Smooth muscle cell (in vitro differentiated cells): Measurements from ENCODE around the gene ABCB11. TPM values are rescaled to one million over a fixed set of nuclear protein-coding genes. Genes with fewer than 3 reads are reported as not detected.

Source experiments
- DNase-seq: peaks from one replicate; lab custom pipeline; 2025; ENCODE audit not compliant: unreplicated experiment; lab: John Stamatoyannopoulos, UW
- H2AFZ ChIP-seq: fragments of 200-600 bp; sonication (generic); 2 replicates; pipeline ENCODE4 v1.6.0; 2016; ENCODE audit warnings: antibody characterized with exemption, low read depth, mild to moderate bottlenecking
- H3F3A ChIP-seq: fragments of 200-600 bp; sonication (generic); 2 replicates; pipeline ENCODE4 v1.6.0; 2017; ENCODE audit warnings: antibody characterized with exemption, low read depth
- H3K27ac ChIP-seq: fragments of 200-600 bp; sonication (generic); 2 replicates; pipeline ENCODE4 v1.5.1; 2016; ENCODE audit warnings: low read depth, mild to moderate bottlenecking
- H3K27me3 ChIP-seq: fragments of 200-600 bp; sonication (generic); 2 replicates; pipeline ENCODE4 v1.6.1; 2016; ENCODE audit warnings: low read depth, mild to moderate bottlenecking
- H3K36me3 ChIP-seq: fragments of 200-600 bp; sonication (generic); 2 replicates; pipeline ENCODE4 v1.5.1; 2016; ENCODE audit warnings: low read depth
- H3K4me1 ChIP-seq: fragments of 200-600 bp; sonication (generic); 2 replicates; pipeline ENCODE4 v1.5.1; 2016; ENCODE audit warnings: low read depth
- H3K4me2 ChIP-seq: fragments of 200-600 bp; sonication (generic); 2 replicates; pipeline ENCODE4 v1.6.0; 2016; ENCODE audit warnings: mild to moderate bottlenecking
- H3K4me3 ChIP-seq: fragments of 200-600 bp; sonication (generic); 2 replicates; pipeline ENCODE4 v1.5.1; 2016; ENCODE audit warnings: mild to moderate bottlenecking
- H3K79me2 ChIP-seq: fragments of 200-600 bp; sonication (generic); 2 replicates; pipeline ENCODE4 v1.6.0; 2016; ENCODE audit warnings: low read depth, mild to moderate bottlenecking
- H3K9ac ChIP-seq: fragments of 200-600 bp; sonication (generic); 2 replicates; pipeline ENCODE4 v1.6.0; 2016; ENCODE audit warnings: low read depth
- H3K9me3 ChIP-seq: fragments of 200-600 bp; sonication (generic); replicated peaks from 2 replicates; pipeline ENCODE4 v1.5.1; 2016; ENCODE audit warnings: low read depth
- H4K20me1 ChIP-seq: fragments of 200-600 bp; sonication (generic); 2 replicates; pipeline ENCODE4 v1.6.0; 2016; ENCODE audit warnings: low read depth
- WGBS: methylation state at CpG from one replicate; pipeline ENCODE4 v1.1.7; 2016; ENCODE audit warnings: low lambda C conversion rate; 5-methylcytosine and 5-hydroxymethylcytosine counted together
- polyA plus RNA-seq: library from polyadenylated mRNA; unstranded; fragments of >200 nt; fragmentation: Nextera tagmentation; extraction: Ambion mirVana; gene quantifications from 2 replicates; pipeline ENCODE4 v1.2.1, GENCODE V29; 2016
- total RNA-seq: library from RNA; depleted of rRNA; stranded (reverse); fragments of >200 nt; gene quantifications from 2 replicates; pipeline ENCODE4 v1.2.3, GENCODE V29; 2014
- TF ChIP-seq, protein P1 (sequence below): fragments of 200-600 bp; sonication (generic); IDR thresholded peaks from 2 replicates; pipeline ENCODE4 v1.5.1; 2017; ENCODE audit warnings: borderline replicate concordance, mild to moderate bottlenecking, antibody characterized with exemption; ENCODE audit not compliant: insufficient read depth, poor library complexity, severe bottlenecking

The ABCB11 gene
- total and polyA plus RNA-seq, 2 experiments from 2014 or later = 0.04 to 0.05 TPM

DNA sequence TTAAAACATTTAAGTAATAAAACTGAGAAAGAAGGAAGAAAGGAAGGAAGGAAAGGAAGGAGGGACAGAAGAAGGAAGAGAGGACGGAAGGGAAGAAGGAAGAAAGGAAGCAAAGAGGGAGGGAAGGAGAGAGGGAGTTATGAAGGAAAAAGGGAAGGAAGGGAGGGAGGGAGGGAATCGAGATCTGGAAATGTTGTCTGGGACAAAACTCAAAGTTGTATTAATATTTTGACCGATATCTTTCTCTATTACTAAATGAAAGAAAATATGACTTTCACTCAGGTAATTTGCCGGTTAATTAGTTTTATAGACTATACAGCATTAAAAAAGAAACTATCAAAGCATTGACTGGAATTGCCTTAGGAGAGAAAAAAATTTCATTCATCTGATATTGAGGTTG is 85.6 kb downstream of the ABCB11 start:
- DNase-seq = no peak
- Histone ChIP-seq H3K4me3 (no peak overlapping the region), H3K4me1 (no peaks in the 10 kb centered on the region), H2AFZ (no peak overlapping the region), H3F3A (no peaks in the 10 kb centered on the region), H3K36me3 (no peaks in the 10 kb centered on the region), H4K20me1 (no peaks in the 10 kb centered on the region), H3K4me2 (no peak overlapping the region), H3K27ac (no peak overlapping the region), H3K79me2 (no peaks in the 10 kb centered on the region), H3K9me3 (no peaks in the 10 kb centered on the region), H3K9ac (no peak overlapping the region), H3K27me3 (no peaks in the 10 kb centered on the region)
- 36% methylated on average over 4 of the region's 4 CpGs for WGBS
- TF ChIP-seq, protein P1, sequence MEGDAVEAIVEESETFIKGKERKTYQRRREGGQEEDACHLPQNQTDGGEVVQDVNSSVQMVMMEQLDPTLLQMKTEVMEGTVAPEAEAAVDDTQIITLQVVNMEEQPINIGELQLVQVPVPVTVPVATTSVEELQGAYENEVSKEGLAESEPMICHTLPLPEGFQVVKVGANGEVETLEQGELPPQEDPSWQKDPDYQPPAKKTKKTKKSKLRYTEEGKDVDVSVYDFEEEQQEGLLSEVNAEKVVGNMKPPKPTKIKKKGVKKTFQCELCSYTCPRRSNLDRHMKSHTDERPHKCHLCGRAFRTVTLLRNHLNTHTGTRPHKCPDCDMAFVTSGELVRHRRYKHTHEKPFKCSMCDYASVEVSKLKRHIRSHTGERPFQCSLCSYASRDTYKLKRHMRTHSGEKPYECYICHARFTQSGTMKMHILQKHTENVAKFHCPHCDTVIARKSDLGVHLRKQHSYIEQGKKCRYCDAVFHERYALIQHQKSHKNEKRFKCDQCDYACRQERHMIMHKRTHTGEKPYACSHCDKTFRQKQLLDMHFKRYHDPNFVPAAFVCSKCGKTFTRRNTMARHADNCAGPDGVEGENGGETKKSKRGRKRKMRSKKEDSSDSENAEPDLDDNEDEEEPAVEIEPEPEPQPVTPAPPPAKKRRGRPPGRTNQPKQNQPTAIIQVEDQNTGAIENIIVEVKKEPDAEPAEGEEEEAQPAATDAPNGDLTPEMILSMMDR = no peak

DNA sequence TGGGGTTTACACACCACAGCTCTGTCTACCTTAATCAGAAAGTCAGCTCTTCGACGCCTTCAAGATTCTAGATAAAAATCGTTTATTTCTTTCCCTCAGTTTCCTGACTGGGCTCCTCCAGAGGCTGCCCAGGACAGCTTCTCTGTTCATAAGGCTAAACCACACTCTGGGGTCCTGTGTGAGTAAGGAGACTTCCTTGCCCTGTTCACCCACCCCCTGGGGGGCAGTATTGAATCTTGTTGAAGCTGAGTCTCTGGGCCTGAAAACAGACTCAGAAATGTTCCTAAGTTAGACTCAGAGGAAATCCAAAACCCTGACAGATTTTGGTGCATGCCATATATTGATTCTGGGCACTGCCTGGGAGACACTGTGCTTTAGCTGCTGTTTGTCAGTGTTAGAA is 87.1 kb downstream of the ABCB11 start:
- Histone ChIP-seq H3K79me2 (no peaks in the 10 kb centered on the region), H3K9me3 (no peaks in the 10 kb centered on the region), H3K4me2 (no peak overlapping the region), H3K27me3 (no peaks in the 10 kb centered on the region), H3K36me3 (no peaks in the 10 kb centered on the region), H3K9ac (no peak overlapping the region), H3K4me1 (no peaks in the 10 kb centered on the region), H3K4me3 (no peak overlapping the region), H2AFZ (no peak overlapping the region), H4K20me1 (no peaks in the 10 kb centered on the region), H3F3A (no peaks in the 10 kb centered on the region), H3K27ac (no peak overlapping the region)
- TF ChIP-seq, protein P1 = no peak
- DNase-seq = no peak
- 77% methylated on average over 3 of the region's 3 CpGs for WGBS

DNA sequence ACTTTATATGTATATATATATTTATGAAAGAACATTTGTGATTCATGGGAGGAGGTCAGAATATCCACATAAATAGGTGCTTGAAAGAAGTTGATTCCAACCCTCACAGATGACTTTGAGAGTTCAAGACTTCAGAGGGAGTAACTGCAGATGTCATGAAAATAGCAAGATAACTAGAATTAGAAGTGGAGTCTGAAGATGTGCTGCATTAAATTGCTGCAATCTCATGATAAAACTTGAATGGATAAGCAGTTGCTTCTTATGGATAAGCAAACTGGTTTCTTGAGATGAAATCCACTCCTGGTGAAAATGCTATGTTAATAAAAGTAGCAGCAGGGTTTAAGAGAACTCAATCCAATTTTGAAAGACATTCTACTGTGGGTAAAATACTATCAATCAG is 89.8 kb downstream of the ABCB11 start:
- H3K27ac ChIP-seq = no peak overlapping the region

DNA sequence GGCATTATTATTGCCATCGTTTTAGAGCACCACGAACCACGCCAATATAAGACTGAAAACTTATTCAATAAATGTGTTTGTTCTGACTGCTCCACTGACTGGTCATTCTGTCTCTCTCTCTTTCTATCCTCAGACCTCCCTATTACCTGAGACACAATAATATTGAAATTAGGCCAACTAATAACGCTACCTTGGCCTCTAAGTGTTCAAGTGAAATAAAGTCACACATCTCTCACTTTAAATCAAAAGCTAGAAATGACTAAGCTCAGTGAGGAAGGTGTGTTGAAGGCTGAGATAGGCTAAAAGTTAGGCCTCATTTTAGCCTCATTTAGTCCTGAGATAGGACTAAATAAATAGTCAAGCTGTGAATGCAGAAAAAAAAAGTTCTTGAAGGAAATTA is 91.2 kb downstream of the ABCB11 start:
- Histone ChIP-seq H3K9ac (no peak overlapping the region), H4K20me1 (no peaks in the 10 kb centered on the region), H3K27me3 (no peaks in the 10 kb centered on the region), H3K4me1 (no peaks in the 10 kb centered on the region), H3K4me3 (no peak overlapping the region), H3K9me3 (no peaks in the 10 kb centered on the region), H2AFZ (no peak overlapping the region), H3K79me2 (no peaks in the 10 kb centered on the region), H3K36me3 (no peaks in the 10 kb centered on the region), H3F3A (no peaks in the 10 kb centered on the region), H3K4me2 (no peak overlapping the region), H3K27ac (no peak overlapping the region)
- 93% methylated on average over 4 of the region's 4 CpGs for WGBS
- DNase-seq = no peak
- TF ChIP-seq, protein P1 = no peak

More for the DNA sequence above, 89.8 kb downstream of the ABCB11 start:
- no peaks in the 10 kb centered on the region for H3K4me1 ChIP-seq
- H2AFZ ChIP-seq = no peak overlapping the region
- no peak overlapping the region for H3K9ac ChIP-seq
- no peaks in the 10 kb centered on the region for H3K27me3 ChIP-seq
- no peaks in the 10 kb centered on the region for H4K20me1 ChIP-seq
- TF ChIP-seq, protein P1 = no peak
- no peaks in the 10 kb centered on the region for H3K79me2 ChIP-seq
- no peak overlapping the region for H3K4me3 ChIP-seq
- no peaks in the 10 kb centered on the region for H3K9me3 ChIP-seq
- no peak for DNase-seq
- H3K4me2 ChIP-seq = no peak overlapping the region
- H3F3A ChIP-seq = no peaks in the 10 kb centered on the region
- H3K36me3 ChIP-seq = no peaks in the 10 kb centered on the region
